Activated CD4-positive, alpha-beta T cell treated with anti-CD3 and anti-CD28 coated beads, Interleukin-2, Interleukin-6, amounts not matched to agents 100 ng/mL and 50 ng/mL, durations not matched to agents 16 hours and 8 hours (primary cell): Measurements from ENCODE around the gene FBXO41.

Experiments
- DNase-seq: peaks from one replicate; pipeline ENCODE4 v3.0.0-alpha.2; 2020

Gene FBXO41

GRCh38 chr2:73208258-73208657 is 76.0 kb downstream of the FBXO41 start:
- no peak for DNase-seq

GRCh38 chr2:73205611-73206010 is 78.7 kb downstream of the FBXO41 start:
- DNase-seq: no peak
